T-cell (primary cell): Measurements from ENCODE around the gene FBXL19. TPM values are rescaled to one million over a fixed set of nuclear protein-coding genes. Genes with fewer than 3 reads are reported as not detected.

ENCODE experiments used
- ATAC-seq, 4 experiments: fragments of 200-7000 bp in 3 of 4; fragments of 150-1000 bp in 1 of 4; cut with Tn5 transposase; replicated peaks in 1 of 4; 1 replicate in 3 of 4; 2 replicates in 1 of 4; pipeline ENCODE4 v1.10.0; 2021; ENCODE audit warnings: moderate library complexity in 3 of 4, mild to moderate bottlenecking in 2 of 4, moderate number of reproducible peaks in 1 of 4
- CTCF ChIA-PET, 2 donors: fragments of 300-600 bp; sonication (Branson Sonifier 250); formaldehyde crosslinking; loops; one replicate each; lab custom pipeline; 2022; ENCODE audit warnings: antibody characterized with exemption in 2 of 2; lab: Charles Lee
- POLR2A ChIA-PET, 2 donors: fragments of 300-600 bp; sonication (Branson Sonifier 250); formaldehyde crosslinking; loops; one replicate each; lab custom pipeline; 2022; ENCODE audit warnings: antibody characterized with exemption in 2 of 2; lab: Charles Lee
- DNase-seq, 35 experiments: peaks; one replicate each; pipeline versions ENCODE4 v3.0.0 to v3.0.0-alpha.2; 2013 to 2023
- H3K27ac ChIP-seq: one replicate; pipeline ENCODE4 v1.5.1; 2013; ENCODE audit warnings: low read length
- H3K27me3 ChIP-seq, 2 experiments: replicated peaks in 1 of 2; 1 replicate in 1 of 2; 2 replicates in 1 of 2; pipeline versions ENCODE4 v1.6.1 to v1.7.0; 2013; ENCODE audit warnings: low read length in 1 of 2, mixed read lengths in 1 of 2; ENCODE audit not compliant: control insufficient read depth in 2 of 2, insufficient read depth in 2 of 2; ENCODE audit errors: extremely low read depth in 1 of 2
- H3K36me3 ChIP-seq, 2 donors: 1 replicate in 1 of 2; 2 replicates in 1 of 2; pipeline versions ENCODE4 v1.6.1 to v1.7.0; 2013; ENCODE audit warnings: low read length in 1 of 2; ENCODE audit not compliant: control insufficient read depth in 2 of 2, insufficient read depth in 1 of 2; ENCODE audit errors: extremely low read depth in 1 of 2
- H3K4me1 ChIP-seq, 2 experiments: 1 replicate in 1 of 2; 2 replicates in 1 of 2; pipeline versions ENCODE4 v1.6.1 to v1.7.0; 2013; ENCODE audit warnings: low read length in 2 of 2, mixed read lengths in 1 of 2; ENCODE audit not compliant: insufficient read depth in 2 of 2, control insufficient read depth in 1 of 2; ENCODE audit errors: extremely low read depth in 1 of 2
- H3K4me3 ChIP-seq, 2 donors: 1 replicate in 1 of 2; 2 replicates in 1 of 2; pipeline versions ENCODE4 v1.5.1 to v1.7.0; 2013; ENCODE audit warnings: mild to moderate bottlenecking in 2 of 2, low read length in 1 of 2, moderate library complexity in 1 of 2; ENCODE audit not compliant: control insufficient read depth in 1 of 2; ENCODE audit errors: extremely low read depth in 1 of 2
- H3K9me3 ChIP-seq: 2 replicates; pipeline ENCODE4 v1.7.0; 2013
- H3K27ac Mint-ChIP-seq, 2 donors: one replicate each; pipeline ENCODE4 v1.8.0; 2020 to 2021; ENCODE audit warnings: mild to moderate bottlenecking in 2 of 2, mixed read lengths in 2 of 2
- H3K27me3 Mint-ChIP-seq, 2 donors: one replicate each; pipeline ENCODE4 v1.8.0; 2021 to 2022; ENCODE audit warnings: mixed read lengths in 2 of 2
- H3K36me3 Mint-ChIP-seq: one replicate; pipeline ENCODE4 v1.8.0; 2021; ENCODE audit warnings: mixed read lengths
- H3K4me1 Mint-ChIP-seq, 3 donors: one replicate each; pipeline ENCODE4 v1.8.0; 2020 to 2022; ENCODE audit warnings: mixed read lengths in 3 of 3, mild to moderate bottlenecking in 1 of 3
- H3K4me3 Mint-ChIP-seq, 3 donors: one replicate each; pipeline ENCODE4 v1.8.0; 2020 to 2022; ENCODE audit warnings: mild to moderate bottlenecking in 3 of 3, mixed read lengths in 3 of 3, moderate library complexity in 3 of 3
- H3K9me3 Mint-ChIP-seq, 3 donors: one replicate each; pipeline ENCODE4 v1.8.0; 2020 to 2022; ENCODE audit warnings: mixed read lengths in 3 of 3
- WGBS: methylation state at CpG from one replicate; pipeline ENCODE4 v1.1.5; 2013; ENCODE audit warnings: missing lambda C conversion rate; ENCODE audit not compliant: insufficient coverage; 5-methylcytosine and 5-hydroxymethylcytosine counted together
- total RNA-seq, 35 experiments: library from RNA in 6 of 35; stranded (reverse) in 6 of 35; fragments of 120-200 nt in 1 of 35; gene quantifications; one replicate each; pipeline versions ENCODE4 v1.2.1 to v1.2.4 and lab custom pipeline; 2013 to 2026

Gene FBXL19
- total RNA-seq, 5 donors from 2014 or later (not counting 1 experiment from before 2014, with no cell fraction given), result 11.5 to 22.0 (median 18.1) TPM

DNA sequence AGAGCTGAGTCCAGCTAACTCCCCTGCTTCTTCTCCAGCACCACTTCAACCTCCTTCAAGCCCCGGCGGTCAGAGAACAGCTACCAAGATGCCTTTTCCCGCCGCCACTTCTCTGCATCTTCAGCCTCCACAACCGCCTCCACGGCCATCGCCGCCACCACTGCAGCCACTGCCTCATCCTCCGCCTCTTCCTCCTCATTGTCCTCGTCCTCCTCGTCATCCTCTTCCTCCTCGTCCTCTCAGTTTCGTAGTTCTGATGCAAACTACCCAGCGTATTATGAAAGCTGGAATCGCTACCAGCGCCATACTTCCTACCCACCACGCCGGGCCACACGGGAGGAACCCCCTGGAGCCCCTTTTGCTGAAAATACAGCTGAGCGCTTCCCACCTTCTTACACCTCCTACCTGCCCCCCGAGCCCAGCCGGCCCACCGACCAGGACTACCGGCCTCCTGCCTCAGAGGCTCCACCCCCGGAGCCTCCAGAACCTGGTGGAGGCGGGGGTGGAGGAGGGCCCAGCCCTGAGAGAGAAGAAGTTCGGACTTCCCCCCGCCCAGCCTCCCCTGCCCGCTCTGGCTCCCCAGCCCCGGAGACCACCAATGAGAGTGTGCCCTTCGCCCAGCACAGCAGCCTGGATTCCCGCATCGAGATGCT, 41.3 kb downstream of the FBXL19 start:
- Mint-ChIP-seq H3K27ac (no peak overlapping the region), H3K9me3 (no peaks in the 10 kb centered on the region), H3K4me3 (no peak overlapping the region), H3K4me1 (peaks cover 10 to 19% (median 15%) of the 10 kb centered on the region in 3 donors), H3K36me3 (peaks cover 63% of the 10 kb centered on the region), H3K27me3 (no peaks in the 10 kb centered on the region)
- 92% methylated on average over 23 of the region's 33 CpGs for WGBS
- peaks cover 31 to 89% of the 10 kb centered on the region in 2 donors for H3K36me3 ChIP-seq
- H3K27me3 ChIP-seq, result no peaks in the 10 kb centered on the region
- ChIA-PET CTCF (no interaction called here), POLR2A (no interaction called here)
- H3K4me3 ChIP-seq, result no peak overlapping the region
- peaks cover 0 to 6% of the 10 kb centered on the region in 2 experiments for H3K4me1 ChIP-seq
- no peaks in the 10 kb centered on the region for H3K9me3 ChIP-seq
- H3K27ac ChIP-seq, result no peak overlapping the region
- no peak for ATAC-seq
- DNase-seq, result no peak

DNA sequence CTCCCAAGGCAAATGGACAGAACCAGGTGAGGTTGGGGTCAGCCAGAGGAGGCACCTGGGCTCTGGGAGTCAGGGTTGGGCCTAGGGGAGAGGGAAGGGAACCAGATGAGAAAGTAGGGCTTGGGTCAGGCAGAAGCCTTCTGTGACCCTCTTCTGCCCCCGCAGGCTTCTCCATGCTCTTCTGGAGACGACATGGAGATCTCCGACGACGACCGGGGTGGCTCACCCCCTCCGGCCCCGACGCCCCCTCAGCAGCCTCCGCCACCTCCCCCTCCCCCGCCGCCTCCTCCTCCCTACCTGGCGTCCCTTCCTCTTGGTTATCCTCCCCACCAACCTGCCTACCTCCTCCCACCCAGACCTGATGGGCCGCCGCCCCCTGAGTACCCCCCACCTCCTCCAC, 42.1 kb downstream of the FBXL19 start:
- H3K27me3 Mint-ChIP-seq, result no peaks in the 10 kb centered on the region
- WGBS, result 100% methylated on average over 4 of the region's 15 CpGs
- H3K36me3 Mint-ChIP-seq, result peaks cover 59% of the 10 kb centered on the region
- ATAC-seq (no peak), DNase-seq (no peak)
- Histone ChIP-seq H3K36me3 (peaks cover 31 to 86% of the 10 kb centered on the region in 2 donors), H3K27me3 (no peaks in the 10 kb centered on the region), H3K27ac (no peak overlapping the region), H3K4me3 (no peak overlapping the region), H3K9me3 (no peaks in the 10 kb centered on the region), H3K4me1 (peaks cover 0 to 6% of the 10 kb centered on the region in 2 experiments)
- CTCF ChIA-PET, result no interaction called here
- no peak overlapping the region for H3K27ac Mint-ChIP-seq
- peaks cover 2 to 12% (median 7%) of the 10 kb centered on the region in 3 donors for H3K4me1 Mint-ChIP-seq
- H3K4me3 Mint-ChIP-seq, result no peak overlapping the region
- no peaks in the 10 kb centered on the region for H3K9me3 Mint-ChIP-seq
- POLR2A ChIA-PET, result no interaction called here

DNA sequence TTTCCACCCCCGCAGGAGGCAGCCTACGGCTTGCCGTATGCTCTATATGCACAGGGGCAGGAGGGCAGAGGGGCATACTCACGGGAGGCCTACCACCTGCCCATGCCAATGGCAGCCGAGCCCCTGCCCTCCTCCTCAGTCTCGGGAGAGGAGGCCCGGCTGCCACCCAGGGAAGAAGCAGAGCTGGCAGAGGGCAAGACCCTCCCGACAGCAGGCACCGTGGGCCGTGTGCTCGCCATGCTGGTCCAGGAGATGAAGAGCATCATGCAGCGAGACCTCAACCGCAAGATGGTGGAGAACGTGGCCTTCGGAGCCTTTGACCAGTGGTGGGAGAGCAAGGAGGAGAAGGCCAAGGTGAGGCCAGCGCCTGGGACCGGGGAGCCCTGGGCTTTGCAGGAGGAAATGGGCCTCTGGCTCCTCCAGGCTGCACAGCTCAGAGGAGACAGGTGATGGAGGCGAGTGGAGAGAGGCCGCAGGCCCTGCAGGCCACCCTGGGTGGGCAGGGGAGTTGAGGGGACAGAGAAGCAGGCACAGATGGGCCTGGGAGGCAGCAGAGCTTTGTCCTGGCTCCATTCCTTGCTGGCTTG, 42.8 kb downstream of the FBXL19 start:
- ChIA-PET CTCF (no interaction called here), POLR2A (interaction anchor here in 1 of 2 donors (0.6 kb wide), 1 partner anchor 158 kb away, joined by 13 read pairs; no protein-coding TSS in a partner anchor)
- Histone ChIP-seq H3K4me3 (no peak overlapping the region), H3K27ac (no peak overlapping the region), H3K27me3 (no peaks in the 10 kb centered on the region), H3K9me3 (no peaks in the 10 kb centered on the region), H3K36me3 (peaks cover 31 to 87% of the 10 kb centered on the region in 2 donors), H3K4me1 (peaks cover 0 to 6% of the 10 kb centered on the region in 2 experiments)
- Mint-ChIP-seq H3K27ac (no peak overlapping the region), H3K4me1 (peaks cover 0 to 8% (median 4%) of the 10 kb centered on the region in 3 donors), H3K27me3 (no peaks in the 10 kb centered on the region), H3K4me3 (no peak overlapping the region), H3K36me3 (peaks cover 62% of the 10 kb centered on the region), H3K9me3 (no peaks in the 10 kb centered on the region)
- ATAC-seq (no peak), DNase-seq (no peak)
- WGBS, result over 99% methylated on average over 19 of the region's 19 CpGs

DNA sequence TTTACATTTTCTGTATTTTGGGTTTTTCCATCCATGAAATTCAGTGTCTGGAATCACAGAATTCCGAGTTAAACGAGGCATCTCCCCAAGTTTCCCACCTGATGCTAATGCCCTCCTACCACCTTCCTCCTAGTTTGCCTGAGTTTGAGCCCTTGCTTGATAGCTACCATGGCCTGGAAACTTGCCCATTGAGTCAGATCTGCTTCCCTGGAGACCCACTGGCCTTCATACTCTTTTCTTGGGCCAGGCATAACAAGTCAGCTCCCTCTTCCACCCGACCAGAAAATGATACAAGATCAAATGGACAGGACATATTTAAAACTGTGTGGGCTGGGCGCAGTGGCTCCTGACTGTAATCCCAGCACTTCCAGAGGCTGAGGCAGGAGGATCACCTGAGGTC, 44.4 kb downstream of the FBXL19 start:
- DNase-seq, result no peak
- ChIA-PET CTCF (interaction anchor here in 1 of 2 donors (0.5 kb wide), 1 partner anchor 766 kb away, joined by 6 read pairs; no protein-coding TSS in a partner anchor), POLR2A (no interaction called here)
- Mint-ChIP-seq H3K27me3 (no peaks in the 10 kb centered on the region), H3K4me1 (peaks cover 0 to 8% (median 0%) of the 10 kb centered on the region in 3 donors), H3K36me3 (peaks cover 64% of the 10 kb centered on the region), H3K27ac (no peak overlapping the region), H3K9me3 (no peaks in the 10 kb centered on the region), H3K4me3 (no peak overlapping the region)
- peaks cover 31 to 87% of the 10 kb centered on the region in 2 donors for H3K36me3 ChIP-seq
- H3K27ac ChIP-seq, result no peak overlapping the region
- 100% methylated on average over 2 of the region's 4 CpGs for WGBS
- H3K4me3 ChIP-seq, result no peak overlapping the region
- no peaks in the 10 kb centered on the region for H3K9me3 ChIP-seq
- H3K27me3 ChIP-seq, result no peaks in the 10 kb centered on the region
- no peak for ATAC-seq
- H3K4me1 ChIP-seq, result peaks cover 0 to 6% of the 10 kb centered on the region in 2 experiments

DNA sequence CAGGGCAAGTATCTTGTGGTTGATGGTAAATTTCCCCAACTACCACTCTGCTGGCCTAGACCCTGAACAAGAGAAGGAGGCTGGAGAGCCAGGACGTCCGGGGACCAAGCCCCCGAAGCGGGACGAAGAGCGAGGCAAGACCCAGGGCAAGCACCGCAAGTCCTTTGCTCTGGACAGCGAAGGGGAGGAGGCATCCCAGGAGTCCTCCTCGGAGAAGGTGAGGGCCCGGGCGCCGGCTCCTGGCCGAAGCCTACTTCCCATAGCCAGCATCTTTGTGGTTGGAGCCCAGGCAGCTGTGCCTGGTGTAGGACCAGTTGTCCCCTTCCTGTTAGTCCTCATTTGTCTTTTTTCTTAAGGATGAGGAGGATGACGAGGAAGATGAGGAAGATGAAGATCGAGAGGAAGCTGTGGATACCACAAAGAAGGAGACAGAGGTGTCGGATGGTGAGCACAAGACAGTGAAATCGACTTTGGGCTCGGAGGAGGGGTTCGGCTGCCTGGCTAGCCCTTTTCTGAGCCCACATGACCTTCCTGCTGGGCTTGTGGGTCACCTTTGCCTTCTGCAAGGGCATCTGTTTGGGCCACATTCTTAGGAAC, 46.0 kb downstream of the FBXL19 start:
- H3K9me3 Mint-ChIP-seq, result no peaks in the 10 kb centered on the region
- no peak overlapping the region for H3K27ac Mint-ChIP-seq
- no peaks in the 10 kb centered on the region for H3K27me3 Mint-ChIP-seq
- Histone ChIP-seq H3K9me3 (no peaks in the 10 kb centered on the region), H3K27ac (no peak overlapping the region), H3K4me3 (no peak overlapping the region), H3K27me3 (no peaks in the 10 kb centered on the region), H3K4me1 (peaks cover 0 to 6% of the 10 kb centered on the region in 2 experiments), H3K36me3 (peaks cover 22 to 86% of the 10 kb centered on the region in 2 donors)
- no peak overlapping the region for H3K4me3 Mint-ChIP-seq
- ChIA-PET CTCF (no interaction called here), POLR2A (interaction anchor here in 1 of 2 donors (0.5 to 0.7 kb wide), 2 partner anchors 30 to 236 kb away, joined by 3 to 8 read pairs; no protein-coding TSS in a partner anchor)
- ATAC-seq, result no peak
- DNase-seq, result no peak
- 98% methylated on average over 19 of the region's 19 CpGs for WGBS
- H3K36me3 Mint-ChIP-seq, result peaks cover 67% of the 10 kb centered on the region
- peaks cover 0 to 14% (median 6%) of the 10 kb centered on the region in 3 donors for H3K4me1 Mint-ChIP-seq

DNA sequence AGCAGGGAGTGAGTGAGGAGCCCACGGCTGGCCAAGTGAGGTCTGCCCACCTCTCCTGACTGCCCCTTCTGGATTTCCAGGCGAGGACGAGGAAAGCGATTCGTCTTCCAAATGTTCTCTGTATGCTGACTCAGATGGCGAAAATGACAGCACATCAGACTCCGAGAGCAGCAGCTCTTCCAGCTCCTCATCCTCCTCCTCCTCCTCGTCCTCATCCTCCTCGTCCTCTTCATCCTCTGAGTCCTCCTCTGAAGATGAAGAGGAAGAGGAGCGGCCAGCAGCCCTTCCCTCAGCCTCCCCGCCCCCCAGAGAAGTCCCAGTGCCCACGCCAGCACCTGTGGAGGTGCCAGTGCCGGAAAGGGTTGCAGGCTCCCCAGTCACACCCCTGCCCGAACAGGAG, 47.9 kb downstream of the FBXL19 start:
- ATAC-seq, result no peak
- POLR2A ChIA-PET, result no interaction called here

More for the DNA sequence above, 47.9 kb downstream of the FBXL19 start:
- no peak overlapping the region for H3K4me3 ChIP-seq
- H3K27ac ChIP-seq, result no peak overlapping the region
- no peak for DNase-seq
- Mint-ChIP-seq H3K4me1 (peaks cover 0 to 9% (median 7%) of the 10 kb centered on the region in 3 donors), H3K9me3 (no peaks in the 10 kb centered on the region), H3K27me3 (no peaks in the 10 kb centered on the region), H3K4me3 (no peak overlapping the region), H3K36me3 (peaks cover 66% of the 10 kb centered on the region), H3K27ac (no peak overlapping the region)
- H3K4me1 ChIP-seq, result no peaks in the 10 kb centered on the region
- no peaks in the 10 kb centered on the region for H3K9me3 ChIP-seq
- 98% methylated on average over 6 of the region's 14 CpGs for WGBS
- no peaks in the 10 kb centered on the region for H3K27me3 ChIP-seq
- CTCF ChIA-PET, result interaction anchor here in 1 of 2 donors (0.6 kb wide), 1 partner anchor 16 kb away, joined by 5 read pairs; no protein-coding TSS in a partner anchor
- peaks cover 24 to 80% of the 10 kb centered on the region in 2 donors for H3K36me3 ChIP-seq
